Loucy (cell line): Measurements from ENCODE around the gene UBA52.

Experiments used
- H2AFZ ChIP-seq: fragments of 200-600 bp; sonication (generic); 2 replicates; pipeline ENCODE4 v1.6.0; 2016; ENCODE audit warnings: antibody characterized with exemption, mild to moderate bottlenecking, low read length, moderate library complexity
- H3F3A ChIP-seq: fragments of 200-600 bp; 2 replicates; pipeline ENCODE4 v1.6.0; 2016; ENCODE audit warnings: antibody characterized with exemption, low read depth, mild to moderate bottlenecking
- H3K27me3 ChIP-seq: fragments of 200-600 bp; sonication (generic); 2 replicates; pipeline ENCODE4 v1.6.1; 2014; ENCODE audit warnings: low read length, mild to moderate bottlenecking; ENCODE audit not compliant: insufficient read depth, poor library complexity, severe bottlenecking
- H3K36me3 ChIP-seq: fragments of 200-600 bp; sonication (generic); 2 replicates; pipeline ENCODE4 v1.6.1; 2016; ENCODE audit warnings: low read length; ENCODE audit not compliant: insufficient read depth
- H3K4me1 ChIP-seq: fragments of 200-600 bp; sonication (generic); 2 replicates; pipeline ENCODE4 v1.5.1; 2014; ENCODE audit warnings: low read length, mild to moderate bottlenecking; ENCODE audit not compliant: insufficient read depth, poor library complexity, severe bottlenecking
- H3K4me2 ChIP-seq: fragments of 200-600 bp; sonication (generic); 2 replicates; pipeline ENCODE4 v1.6.0; 2014; ENCODE audit warnings: antibody characterized with exemption, low read length, low read depth, mild to moderate bottlenecking; ENCODE audit not compliant: poor library complexity, severe bottlenecking
- H3K4me3 ChIP-seq: fragments of 200-600 bp; sonication (generic); 2 replicates; pipeline ENCODE4 v1.5.1; 2014; ENCODE audit warnings: low read length, mild to moderate bottlenecking, mixed read lengths; ENCODE audit not compliant: poor library complexity, severe bottlenecking
- H3K79me2 ChIP-seq: fragments of 200-600 bp; sonication (generic); 2 replicates; pipeline ENCODE4 v1.6.1; 2014; ENCODE audit warnings: low read length; ENCODE audit not compliant: insufficient read depth
- H3K9ac ChIP-seq: fragments of 200-600 bp; sonication (generic); 2 replicates; pipeline ENCODE4 v1.6.0; 2014; ENCODE audit warnings: mild to moderate bottlenecking, low read depth, low read length, moderate library complexity; ENCODE audit not compliant: poor library complexity, severe bottlenecking
- H3K9me2 ChIP-seq: fragments of 200-600 bp; sonication (generic); replicated peaks from 2 replicates; pipeline ENCODE4 v1.6.1; 2016; ENCODE audit warnings: low read depth, low read length, mixed read lengths
- H3K9me3 ChIP-seq: fragments of 200-600 bp; sonication (generic); 2 replicates; pipeline ENCODE4 v1.6.1; 2014; ENCODE audit warnings: mild to moderate bottlenecking, antibody characterized with exemption, low read length, low read depth; ENCODE audit not compliant: insufficient read depth
- H4K20me1 ChIP-seq: fragments of 200-600 bp; sonication (generic); 2 replicates; pipeline ENCODE4 v1.6.0; 2014; ENCODE audit warnings: antibody characterized with exemption, low read length, mild to moderate bottlenecking; ENCODE audit not compliant: insufficient read depth, poor library complexity, severe bottlenecking
- CTCF ChIP-seq: fragments of 200-600 bp; sonication (generic); conservative IDR thresholded peaks from 2 replicates; pipeline ENCODE4 v1.5.1; 2014; ENCODE audit warnings: mild to moderate bottlenecking, antibody characterized with exemption, low read length
- EZH2phosphoT487 ChIP-seq: fragments of 200-600 bp; IDR thresholded peaks from 2 replicates; pipeline ENCODE4 v1.6.1; 2018; ENCODE audit warnings: antibody characterized with exemption, mild to moderate bottlenecking, moderate library complexity, borderline replicate concordance

The UBA52 gene

GRCh38 chr19:18588611-18589379 is 17.1 kb downstream of the UBA52 start, which contains the start of gene REX1BD:
Gene REX1BD (plus strand): TSS chr19:18588798. CDS start chr19:18588802, 4 bp downstream.
- Histone ChIP-seq H3F3A (no peaks in the 10 kb centered on the region), H3K79me2 (peaks cover 7% of the 10 kb centered on the region), H3K9me2 (no peaks in the 10 kb centered on the region), H3K4me2 (peak within 1 kb of the TSS; percentile 87), H3K9me3 (no peaks in the 10 kb centered on the region), H2AFZ (peak within 1 kb of the TSS; percentile 82), H3K4me3 (peak within 1 kb of the TSS; percentile 78), H4K20me1 (peaks cover 4% of the 10 kb centered on the region), H3K4me1 (peaks cover 13% of the 10 kb centered on the region), H3K27me3 (no peaks in the 10 kb centered on the region), H3K36me3 (no peaks in the 10 kb centered on the region), H3K9ac (peak within 1 kb of the TSS; percentile 76)
- TF ChIP-seq CTCF, result peak; percentile 83
- no peak for TF ChIP-seq EZH2phosphoT487

- Histone ChIP-seq H3K79me2 (peaks cover 7% of the 10 kb centered on the region), H3K9me2 (no peaks in the 10 kb centered on the region), H3K9me3 (no peaks in the 10 kb centered on the region), H3K27me3 (no peaks in the 10 kb centered on the region), H2AFZ (peak overlapping the region; percentile 82), H3F3A (no peaks in the 10 kb centered on the region), H4K20me1 (peaks cover 4% of the 10 kb centered on the region), H3K4me1 (peaks cover 16% of the 10 kb centered on the region), H3K9ac (peak overlapping the region; percentile 76), H3K4me3 (peak overlapping the region; percentile 78), H3K36me3 (no peaks in the 10 kb centered on the region), H3K4me2 (peak overlapping the region; percentile 87)
- TF ChIP-seq CTCF, result no peak
- TF ChIP-seq EZH2phosphoT487, result no peak
Measured at GRCh38 chr19:18589380-18590272, 18.0 kb downstream of the UBA52 start.

- Histone ChIP-seq H3K9me2 (no peaks in the 10 kb centered on the region), H3K4me1 (peaks cover 19% of the 10 kb centered on the region), H4K20me1 (peaks cover 4% of the 10 kb centered on the region), H3K4me2 (peak overlapping the region; percentile 87), H3K9ac (no peak overlapping the region), H3K36me3 (no peaks in the 10 kb centered on the region), H3K4me3 (peak overlapping the region; percentile 78), H3K9me3 (no peaks in the 10 kb centered on the region), H3K27me3 (no peaks in the 10 kb centered on the region), H2AFZ (no peak overlapping the region), H3K79me2 (peaks cover 7% of the 10 kb centered on the region), H3F3A (no peaks in the 10 kb centered on the region)
- TF ChIP-seq EZH2phosphoT487 (no peak), CTCF (peak; percentile 48)
Measured at GRCh38 chr19:18590273-18591272, 18.9 kb downstream of the UBA52 start.
